ENCODE results near the gene DOCK2.

Gene DOCK2

GRCh38 chr5:170104299-170104698 lies 467.2 kb downstream of the DOCK2 start:
- Mint-ChIP-seq H3K27ac (no peak overlapping the region), H3K9me3 (no peaks in the 10 kb centered on the region), H3K36me3 (no peaks in the 10 kb centered on the region), H3K27me3 (peaks cover 31 to 32% of the 10 kb centered on the region in 2 donors), H3K4me3 (no peak overlapping the region), H3K4me1 (peaks cover 4 to 7% of the 10 kb centered on the region in 2 donors)
- no peak for ATAC-seq (replicated peaks)
- no peak for DNase-seq

GRCh38 chr5:170104710-170105109 lies 467.6 kb downstream of the DOCK2 start:
- no peaks in the 10 kb centered on the region for H3K9me3 Mint-ChIP-seq
- no peak for DNase-seq
- no peak overlapping the region for H3K27ac Mint-ChIP-seq
- H3K27me3 Mint-ChIP-seq = peaks cover 30 to 31% of the 10 kb centered on the region in 2 donors
- H3K36me3 Mint-ChIP-seq = no peaks in the 10 kb centered on the region
- peaks cover 4 to 7% of the 10 kb centered on the region in 2 donors for H3K4me1 Mint-ChIP-seq
- ATAC-seq (replicated peaks) = no peak
- no peak overlapping the region for H3K4me3 Mint-ChIP-seq

GRCh38 chr5:170105642-170106611 lies 468.9 kb downstream of the DOCK2 start, which contains the start of gene FOXI1:
Gene FOXI1, plus strand, starts transcription at chr5:170105897. Its CDS starts 61 bp downstream, at chr5:170105958.
- peak in 1 of 2 donors; percentile 23 for ATAC-seq (replicated peaks)
- H3K9me3 Mint-ChIP-seq = no peaks in the 10 kb centered on the region

GRCh38 chr5:170107674-170108073 lies 470.6 kb downstream of the DOCK2 start:
- no peaks in the 10 kb centered on the region for H3K9me3 Mint-ChIP-seq
- H3K4me1 Mint-ChIP-seq = no peaks in the 10 kb centered on the region
- no peaks in the 10 kb centered on the region for H3K36me3 Mint-ChIP-seq
- DNase-seq (no peak), ATAC-seq (replicated peaks) (no peak)
- H3K27ac Mint-ChIP-seq = no peak overlapping the region
- no peak overlapping the region for H3K4me3 Mint-ChIP-seq
- peaks cover 27 to 30% of the 10 kb centered on the region in 2 donors for H3K27me3 Mint-ChIP-seq

More at GRCh38 chr5:170105642-170106611, 468.9 kb downstream of the DOCK2 start, which contains the start of gene FOXI1:
- Mint-ChIP-seq H3K36me3 (no peaks in the 10 kb centered on the region), H3K27ac (no peak within 1 kb of the TSS), H3K4me1 (no peaks in the 10 kb centered on the region), H3K4me3 (no peak within 1 kb of the TSS), H3K27me3 (peaks cover 22 to 30% of the 10 kb centered on the region in 2 donors)
- no peak for DNase-seq

GRCh38 chr5:170108266-170108785 lies 471.3 kb downstream of the DOCK2 start:
- Mint-ChIP-seq H3K4me1 (no peaks in the 10 kb centered on the region), H3K36me3 (no peaks in the 10 kb centered on the region), H3K4me3 (no peak overlapping the region), H3K9me3 (no peaks in the 10 kb centered on the region), H3K27ac (no peak overlapping the region), H3K27me3 (peaks cover 27 to 30% of the 10 kb centered on the region in 2 donors)
- DNase-seq = no peak
- no peak for ATAC-seq (replicated peaks)

- H3K4me1 Mint-ChIP-seq = no peaks in the 10 kb centered on the region
- H3K9me3 Mint-ChIP-seq = no peaks in the 10 kb centered on the region
- DNase-seq = no peak
- H3K27me3 Mint-ChIP-seq = peaks cover 22 to 24% of the 10 kb centered on the region in 2 donors
- H3K4me3 Mint-ChIP-seq = no peak overlapping the region
- ATAC-seq (replicated peaks) = no peak
- no peak overlapping the region for H3K27ac Mint-ChIP-seq
- H3K36me3 Mint-ChIP-seq = no peaks in the 10 kb centered on the region
Measured at GRCh38 chr5:170109059-170110031, 472.3 kb downstream of the DOCK2 start.

- no peaks in the 10 kb centered on the region for H3K4me1 Mint-ChIP-seq
- no peaks in the 10 kb centered on the region for H3K9me3 Mint-ChIP-seq
- ATAC-seq (replicated peaks) = no peak
- peaks cover 14 to 17% of the 10 kb centered on the region in 2 donors for H3K27me3 Mint-ChIP-seq
- no peak overlapping the region for H3K27ac Mint-ChIP-seq
- no peak overlapping the region for H3K4me3 Mint-ChIP-seq
- DNase-seq = no peak
- no peaks in the 10 kb centered on the region for H3K36me3 Mint-ChIP-seq
Measured at GRCh38 chr5:170110403-170111087, 473.5 kb downstream of the DOCK2 start.

- H3K36me3 Mint-ChIP-seq = no peaks in the 10 kb centered on the region
- ATAC-seq (replicated peaks) = no peak
- DNase-seq = no peak
- H3K27me3 Mint-ChIP-seq = peaks cover 9 to 15% of the 10 kb centered on the region in 2 donors
- no peaks in the 10 kb centered on the region for H3K9me3 Mint-ChIP-seq
- H3K4me3 Mint-ChIP-seq = no peak overlapping the region
- no peaks in the 10 kb centered on the region for H3K4me1 Mint-ChIP-seq
- no peak overlapping the region for H3K27ac Mint-ChIP-seq
Measured at GRCh38 chr5:170111088-170111785, 474.2 kb downstream of the DOCK2 start.

- Mint-ChIP-seq H3K27me3 (peaks cover 9 to 11% of the 10 kb centered on the region in 2 donors), H3K4me1 (no peaks in the 10 kb centered on the region), H3K4me3 (no peak overlapping the region), H3K9me3 (no peaks in the 10 kb centered on the region), H3K36me3 (no peaks in the 10 kb centered on the region), H3K27ac (no peak overlapping the region)
- DNase-seq (no peak), ATAC-seq (replicated peaks) (no peak)
Measured at GRCh38 chr5:170112876-170113521, 475.9 kb downstream of the DOCK2 start.

- no peaks in the 10 kb centered on the region for H3K4me1 Mint-ChIP-seq
- no peak overlapping the region for H3K4me3 Mint-ChIP-seq
- H3K27ac Mint-ChIP-seq = no peak overlapping the region
- ATAC-seq (replicated peaks) (no peak), DNase-seq (no peak)
- H3K27me3 Mint-ChIP-seq = peaks cover 9 to 11% of the 10 kb centered on the region in 2 donors
- no peaks in the 10 kb centered on the region for H3K9me3 Mint-ChIP-seq
- no peaks in the 10 kb centered on the region for H3K36me3 Mint-ChIP-seq
Measured at GRCh38 chr5:170113522-170113900, 476.4 kb downstream of the DOCK2 start.

GRCh38 chr5:170114271-170114670 lies 477.2 kb downstream of the DOCK2 start:
- H3K27ac Mint-ChIP-seq = no peak overlapping the region
- no peaks in the 10 kb centered on the region for H3K36me3 Mint-ChIP-seq
- DNase-seq (no peak), ATAC-seq (replicated peaks) (no peak)
- H3K4me3 Mint-ChIP-seq = no peak overlapping the region
- peaks cover 9 to 11% of the 10 kb centered on the region in 2 donors for H3K27me3 Mint-ChIP-seq
- no peaks in the 10 kb centered on the region for H3K9me3 Mint-ChIP-seq
- no peaks in the 10 kb centered on the region for H3K4me1 Mint-ChIP-seq

GRCh38 chr5:170115925-170116324 lies 478.9 kb downstream of the DOCK2 start:
- H3K27ac Mint-ChIP-seq = no peak overlapping the region
- H3K36me3 Mint-ChIP-seq = no peaks in the 10 kb centered on the region
- DNase-seq (no peak), ATAC-seq (replicated peaks) (no peak)
- no peaks in the 10 kb centered on the region for H3K4me1 Mint-ChIP-seq
- no peak overlapping the region for H3K4me3 Mint-ChIP-seq
- peaks cover 4 to 14% of the 10 kb centered on the region in 2 donors for H3K27me3 Mint-ChIP-seq
- H3K9me3 Mint-ChIP-seq = no peaks in the 10 kb centered on the region

GRCh38 chr5:170117736-170118135 lies 480.7 kb downstream of the DOCK2 start:
- no peak for ATAC-seq (replicated peaks)
- no peaks in the 10 kb centered on the region for H3K4me1 Mint-ChIP-seq
- H3K27ac Mint-ChIP-seq = no peak overlapping the region
- DNase-seq = no peak
- H3K27me3 Mint-ChIP-seq = peaks cover 4 to 12% of the 10 kb centered on the region in 2 donors
- H3K36me3 Mint-ChIP-seq = no peaks in the 10 kb centered on the region
- H3K4me3 Mint-ChIP-seq = no peak overlapping the region
- no peaks in the 10 kb centered on the region for H3K9me3 Mint-ChIP-seq
